HG03378 (cell line): Measurements from ENCODE around the gene TCERG1L.

Experiments
- ATAC-seq: cut with Tn5 transposase; IDR thresholded peaks from one replicate; pipeline ENCODE4 v1.9.1; 2021; ENCODE audit warnings: mild to moderate bottlenecking, moderate library complexity; ENCODE audit not compliant: unreplicated experiment

TCERG1L gene

GRCh38 chr10:131131726-131132591 is 179.6 kb downstream of the TCERG1L start:
- no peak for ATAC-seq

DNA sequence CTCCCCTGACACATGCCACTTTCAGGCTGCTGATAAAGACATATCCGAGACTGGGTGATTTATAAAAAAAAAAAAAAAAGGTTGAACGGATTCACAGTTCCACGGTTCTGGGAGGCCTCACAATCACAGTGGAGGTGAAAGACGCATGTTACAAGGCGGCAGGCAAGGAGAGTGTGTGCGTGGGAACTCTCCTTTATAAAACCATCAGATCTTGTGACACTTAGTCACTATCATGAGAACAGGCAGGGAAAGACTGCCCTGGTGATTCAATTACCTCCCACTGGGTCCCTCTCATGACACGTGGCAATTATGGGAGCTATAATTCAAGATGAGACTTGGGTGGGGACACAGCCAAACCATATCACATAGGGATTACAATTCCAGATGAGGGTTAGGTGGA is 181.5 kb downstream of the TCERG1L start:
- ATAC-seq, result no peak

- no peak for ATAC-seq
Observed at GRCh38 chr10:131129544-131129943, 182.0 kb downstream of the TCERG1L start.

GRCh38 chr10:131128731-131129130 is 182.8 kb downstream of the TCERG1L start:
- no peak for ATAC-seq

GRCh38 chr10:131127610-131128009 is 183.9 kb downstream of the TCERG1L start:
- ATAC-seq, result no peak

GRCh38 chr10:131127138-131127589 is 184.4 kb downstream of the TCERG1L start:
- no peak for ATAC-seq

- ATAC-seq, result no peak
Observed at GRCh38 chr10:131126321-131127137, 185.0 kb downstream of the TCERG1L start.

DNA sequence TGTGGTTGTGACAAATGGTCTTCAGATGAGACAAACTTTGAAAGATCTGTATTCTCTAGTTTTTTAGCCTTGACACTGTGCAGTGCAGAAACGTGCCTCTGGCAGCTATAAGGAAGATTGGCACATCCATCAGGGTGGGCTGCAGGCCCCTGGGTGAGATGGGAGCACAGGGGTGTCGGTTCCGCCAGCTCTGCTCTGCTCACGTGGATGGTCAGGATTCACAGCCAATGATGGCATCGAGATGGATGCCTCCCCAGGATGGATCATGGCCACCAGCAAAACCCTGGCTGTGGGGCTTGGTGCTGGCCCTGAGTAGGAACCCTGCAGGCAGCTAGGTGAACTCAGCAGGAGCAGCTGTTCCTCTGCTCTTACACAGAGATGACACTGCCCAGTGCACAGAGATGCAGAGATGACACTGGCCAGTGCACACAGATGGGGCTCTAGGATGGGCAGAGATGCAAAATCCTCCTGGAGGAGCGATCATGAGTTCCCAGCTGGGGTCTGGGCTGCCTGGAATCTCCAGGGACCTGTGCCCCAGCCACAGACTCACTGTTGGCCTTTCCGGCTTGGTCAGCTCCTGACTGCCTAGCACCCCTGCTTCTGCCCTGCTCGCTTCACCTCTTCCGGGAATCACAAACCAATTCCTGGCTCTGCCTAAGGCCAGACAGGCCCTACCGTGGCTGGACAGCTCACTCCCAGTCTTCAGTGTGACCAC is 185.9 kb downstream of the TCERG1L start:
- no peak for ATAC-seq

- no peak for ATAC-seq
Observed at GRCh38 chr10:131124945-131125344, 186.6 kb downstream of the TCERG1L start.

GRCh38 chr10:131123496-131123895 is 188.0 kb downstream of the TCERG1L start:
- no peak for ATAC-seq

DNA sequence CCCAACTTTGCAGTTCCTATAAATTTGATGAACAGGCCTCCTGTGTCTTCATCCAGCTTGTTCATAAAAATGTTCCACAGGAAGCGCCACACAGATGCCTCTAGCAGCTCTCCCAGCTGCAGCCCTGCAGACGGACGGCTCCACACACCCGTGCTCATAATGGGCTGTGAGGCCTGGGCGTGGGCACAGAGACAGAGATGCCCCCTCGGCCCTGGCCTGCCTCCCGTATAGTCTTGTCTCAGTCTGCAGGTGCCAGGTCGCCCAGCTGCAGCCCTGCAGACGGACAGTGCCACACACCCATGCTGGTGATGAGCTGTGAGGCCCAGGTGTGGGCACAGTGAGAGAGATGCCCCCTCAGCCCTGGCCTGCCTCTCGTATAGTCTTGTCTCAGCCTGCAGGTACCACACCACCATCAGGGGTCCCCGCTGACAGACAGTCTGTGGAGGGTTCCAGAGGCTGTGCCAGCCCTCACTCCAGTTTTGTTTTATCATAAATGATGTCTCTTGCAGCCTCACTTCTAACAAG is 189.9 kb downstream of the TCERG1L start:
- ATAC-seq, result no peak

- no peak for ATAC-seq
Observed at GRCh38 chr10:131119626-131120355, 191.7 kb downstream of the TCERG1L start.

- no peak for ATAC-seq
Observed at GRCh38 chr10:131117416-131118212, 193.9 kb downstream of the TCERG1L start.

DNA sequence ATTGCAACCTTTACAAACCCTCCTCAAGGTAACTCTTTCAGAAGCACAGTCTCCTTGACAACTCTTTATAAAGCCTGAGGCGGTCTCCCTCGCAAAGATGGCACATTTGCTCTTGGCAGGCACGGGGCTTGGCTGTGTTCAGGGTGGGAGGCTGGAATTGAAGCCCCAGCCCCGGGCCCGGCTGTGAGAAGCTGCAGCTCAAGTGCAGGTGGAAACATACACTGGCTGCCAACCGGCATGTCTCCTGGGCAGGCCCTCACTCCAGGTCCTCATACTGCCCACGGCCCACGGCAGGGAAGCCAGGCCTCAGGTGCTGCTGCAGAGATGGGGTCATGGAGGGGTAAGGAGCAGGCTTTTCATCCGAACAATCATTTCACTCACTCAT is 194.5 kb downstream of the TCERG1L start:
- no peak for ATAC-seq

DNA sequence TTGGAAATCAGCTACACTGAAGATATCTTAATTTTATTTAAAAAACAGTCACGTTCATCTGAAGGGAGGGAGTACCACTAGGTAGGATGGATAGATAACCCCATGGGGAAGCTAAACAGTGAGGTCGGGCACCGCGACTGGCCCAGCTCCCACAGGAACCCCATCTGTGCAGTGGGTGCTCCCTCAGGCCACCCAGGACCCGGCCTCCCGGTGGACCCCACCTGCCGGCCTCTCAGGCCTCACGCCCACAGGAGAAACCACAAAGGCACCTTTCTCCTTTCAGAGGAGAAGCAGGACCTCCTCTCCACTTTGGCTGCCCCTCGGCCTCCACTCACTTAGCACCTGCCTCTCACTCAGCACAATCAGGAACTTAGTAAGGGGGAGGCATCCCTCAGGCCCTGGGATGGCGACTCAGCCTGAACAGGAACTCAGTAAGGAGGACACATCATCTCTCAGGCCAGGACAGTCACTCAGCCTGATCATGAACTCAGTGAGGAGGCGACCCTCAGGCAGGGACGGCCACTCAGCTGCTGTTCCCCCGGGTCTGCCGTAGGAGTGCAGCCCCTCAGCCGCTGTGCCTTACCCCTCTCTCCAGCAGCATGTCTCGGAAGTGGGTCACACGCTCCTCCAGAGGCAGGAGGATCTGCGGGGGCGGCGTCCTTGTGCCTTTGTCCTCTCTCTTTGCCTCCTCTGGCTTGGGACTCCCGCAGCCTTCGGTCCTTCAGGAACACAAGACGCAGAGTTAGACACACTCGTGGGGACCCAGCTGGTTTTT is 195.1 kb downstream of the TCERG1L start:
- ATAC-seq, result no peak

DNA sequence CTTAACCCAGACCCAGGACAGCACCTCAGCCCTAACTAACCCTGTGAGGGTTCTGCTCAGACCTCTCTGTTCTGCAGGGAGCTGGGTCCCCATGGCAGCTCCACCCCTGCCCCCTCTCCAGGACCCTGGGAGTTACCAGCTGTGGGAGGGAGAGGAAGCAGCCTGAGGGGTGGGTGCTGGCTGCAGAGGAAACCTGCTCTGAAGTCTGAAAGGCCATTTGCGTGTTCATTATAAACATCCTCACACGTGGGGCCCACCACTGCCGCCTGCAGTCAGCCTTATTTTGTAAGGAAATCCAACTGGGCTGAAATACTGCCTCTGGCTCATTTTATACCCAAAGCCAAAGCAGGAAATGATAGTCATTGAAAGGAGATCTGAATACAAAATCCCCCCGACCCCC is 195.7 kb downstream of the TCERG1L start:
- ATAC-seq, result no peak

GRCh38 chr10:131115321-131115720 is 196.2 kb downstream of the TCERG1L start:
- ATAC-seq, result no peak

DNA sequence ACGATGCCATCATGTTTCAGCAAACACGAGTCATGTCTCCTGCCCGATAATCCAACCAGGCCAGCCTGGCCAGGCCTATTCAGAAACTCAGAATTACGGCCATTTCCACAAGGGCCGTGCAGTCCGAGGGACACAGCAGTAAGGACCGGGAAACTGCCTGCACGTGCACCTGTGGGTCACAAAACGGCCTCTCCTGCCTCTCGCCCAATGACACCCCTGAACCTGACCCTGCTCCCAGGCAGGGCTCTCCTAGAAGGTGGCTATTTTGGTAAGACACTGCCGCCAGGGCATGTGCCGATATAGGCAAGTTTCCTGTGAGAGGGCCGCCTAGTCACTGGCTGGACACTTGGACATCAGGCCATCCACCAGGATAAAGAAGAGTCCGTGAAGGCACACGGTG is 196.7 kb downstream of the TCERG1L start:
- ATAC-seq, result no peak
